Lung (tissue), 12 donors: Measurements from ENCODE around the gene DDAH2. TPM values are rescaled to one million over a fixed set of nuclear protein-coding genes. Genes with fewer than 3 reads are reported as not detected.

Experiments
- ATAC-seq: fragments of 200-7000 bp; cut with Tn5 transposase; one replicate; pipeline ENCODE4 v1.9.1; 2020; ENCODE audit warnings: moderate number of reproducible peaks; ENCODE audit not compliant: insufficient read depth, low FRiP score
- DNase-seq, 3 donors: peaks; one replicate each; pipeline ENCODE4 v3.0.0-alpha.2; 2013 to 2017
- H3K27ac ChIP-seq, 2 donors: one replicate each; pipeline ENCODE4 v1.5.1; 2013; ENCODE audit warnings: mild to moderate bottlenecking in 2 of 2, moderate library complexity in 2 of 2, control low read depth in 1 of 2, inconsistent platforms in 1 of 2, low read depth in 1 of 2, low read length in 1 of 2
- H3K27me3 ChIP-seq, 3 donors: one replicate each; pipeline ENCODE4 v1.5.1; 2013; ENCODE audit warnings: low read length in 2 of 3; ENCODE audit not compliant: control insufficient read depth in 3 of 3, insufficient read depth in 3 of 3
- H3K36me3 ChIP-seq, 4 donors: one replicate each; pipeline ENCODE4 v1.5.1; 2013; ENCODE audit warnings: low read length in 4 of 4, mild to moderate bottlenecking in 1 of 4, moderate library complexity in 1 of 4; ENCODE audit not compliant: control insufficient read depth in 4 of 4, insufficient read depth in 4 of 4
- H3K4me1 ChIP-seq, 5 donors: one replicate each; pipeline ENCODE4 v1.5.1; 2013; ENCODE audit warnings: low read length in 5 of 5, mild to moderate bottlenecking in 2 of 5, moderate library complexity in 1 of 5; ENCODE audit not compliant: control insufficient read depth in 5 of 5, insufficient read depth in 5 of 5
- H3K4me3 ChIP-seq: one replicate; pipeline ENCODE4 v1.5.1; 2013; ENCODE audit warnings: mild to moderate bottlenecking, control low read depth, moderate library complexity
- H3K9ac ChIP-seq, 2 donors: one replicate each; pipeline ENCODE4 v1.5.1; 2013; ENCODE audit warnings: low read length in 2 of 2, control low read depth in 1 of 2; ENCODE audit not compliant: insufficient read depth in 1 of 2
- H3K9me3 ChIP-seq, 4 donors: one replicate each; pipeline ENCODE4 v1.5.1; 2013; ENCODE audit warnings: low read length in 3 of 4, mild to moderate bottlenecking in 1 of 4, moderate library complexity in 1 of 4; ENCODE audit not compliant: control insufficient read depth in 4 of 4, insufficient read depth in 3 of 4
- CTCF ChIP-seq: IDR thresholded peaks from 2 replicates; pipeline ENCODE4 v1.5.1; 2012; ENCODE audit warnings: mild to moderate bottlenecking; ENCODE audit errors: control extremely low read depth, extremely low read depth
- WGBS, 2 donors: extraction: QIAGEN DNeasy Blood & Tissue Kit; methylation state at CpG; one replicate each; pipeline ENCODE4 v1.1.7; 2013; 5-methylcytosine and 5-hydroxymethylcytosine counted together
- polyA plus RNA-seq, 2 donors: library from polyadenylated mRNA; stranded (reverse); fragments of 200-250 nt; gene quantifications; one replicate each; pipeline ENCODE4 v1.2.1, GENCODE V29; 2013
- total RNA-seq, 2 donors: library from RNA; depleted of rRNA in 1 of 2; stranded (reverse); fragments of >200 nt in 1 of 2; gene quantifications; one replicate each; pipeline ENCODE4 v1.2.1, GENCODE V29; 2014 to 2021
- donor health status: control.
- donor health status: control.
- donor health status: Bipolar disorder and iron deficiency.
- donor health status: healthy.
- donor health status: DM: yes; HTN: yes; CAD: no.

Gene DDAH2
- total and polyA plus RNA-seq, 4 donors: 60.3 to 130 (median 91.3) TPM

GRCh38 chr6:31692886-31693285 lies 36.2 kb downstream of the DDAH2 start:
- Histone ChIP-seq H3K9me3 (no peaks in the 10 kb centered on the region), H3K4me3 (no peak overlapping the region), H3K9ac (no peak overlapping the region), H3K4me1 (peaks cover 0 to 11% (median 0%) of the 10 kb centered on the region in 5 donors), H3K36me3 (peaks cover 18 to 67% (median 29%) of the 10 kb centered on the region in 4 donors), H3K27me3 (no peaks in the 10 kb centered on the region), H3K27ac (no peak overlapping the region)
- DNase-seq: no peak
- WGBS, 2 donors: 90 to 94% methylated on average over 9 of the region's 9 CpGs
- TF ChIP-seq CTCF: no peak
- ATAC-seq: no peak

- no peak for DNase-seq
- H3K9me3 ChIP-seq: no peaks in the 10 kb centered on the region
- no peak for TF ChIP-seq CTCF
- H3K4me3 ChIP-seq: no peak overlapping the region
- no peak overlapping the region for H3K27ac ChIP-seq
- H3K9ac ChIP-seq: no peak overlapping the region
- H3K36me3 ChIP-seq: peaks cover 21 to 68% (median 32%) of the 10 kb centered on the region in 4 donors
- ATAC-seq: no peak
- no peaks in the 10 kb centered on the region for H3K27me3 ChIP-seq
- WGBS, 2 donors: 85 to 88% methylated on average over 4 of the region's 4 CpGs
- peaks cover 0 to 7% (median 0%) of the 10 kb centered on the region in 5 donors for H3K4me1 ChIP-seq
Observed at GRCh38 chr6:31692353-31692752, 36.7 kb downstream of the DDAH2 start.

- Histone ChIP-seq H3K4me3 (no peak overlapping the region), H3K9me3 (no peaks in the 10 kb centered on the region), H3K36me3 (peaks cover 23 to 65% (median 33%) of the 10 kb centered on the region in 4 donors), H3K27me3 (no peaks in the 10 kb centered on the region), H3K4me1 (no peaks in the 10 kb centered on the region), H3K27ac (no peak overlapping the region), H3K9ac (no peak overlapping the region)
- ATAC-seq: no peak
- DNase-seq: no peak
- no peak for TF ChIP-seq CTCF
- 95 to 96% methylated on average over 12 of the region's 12 CpGs for whole genome bisulfite sequencing, 2 donors
Observed at GRCh38 chr6:31691564-31692108, 37.5 kb downstream of the DDAH2 start.

GRCh38 chr6:31691078-31691463 lies 38.0 kb downstream of the DDAH2 start:
- WGBS, 2 donors: 92 to 94% methylated on average over 6 of the region's 6 CpGs
- Histone ChIP-seq H3K4me3 (no peak overlapping the region), H3K27ac (no peak overlapping the region), H3K36me3 (peaks cover 23 to 69% (median 34%) of the 10 kb centered on the region in 4 donors), H3K9ac (no peak overlapping the region), H3K9me3 (no peaks in the 10 kb centered on the region), H3K27me3 (no peaks in the 10 kb centered on the region), H3K4me1 (no peaks in the 10 kb centered on the region)
- TF ChIP-seq CTCF: no peak
- ATAC-seq (no peak), DNase-seq (no peak)
